ENCODE results near the gene DDX25.

DDX25 gene

DNA sequence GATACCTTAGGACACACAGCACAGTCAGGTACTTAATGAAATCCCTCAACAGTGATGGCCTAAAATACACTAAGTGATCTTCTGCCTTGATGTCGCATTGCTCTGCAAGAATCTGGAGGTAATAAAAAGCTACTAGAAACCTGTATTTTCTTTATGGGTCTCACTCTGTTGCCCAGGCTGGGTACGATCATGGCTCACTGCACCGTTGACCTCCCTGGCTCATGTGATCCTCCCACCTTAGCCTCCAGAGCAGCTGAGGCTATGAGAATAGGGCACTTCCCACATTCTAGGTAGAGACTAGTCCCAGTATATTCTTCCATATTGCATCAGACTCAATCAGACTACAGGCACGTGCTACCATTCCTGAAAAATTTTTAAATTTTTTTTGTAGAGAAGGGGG, 63.2 kb downstream of the DDX25 start:
- no peaks in the 10 kb centered on the region for H3K4me1 Mint-ChIP-seq (ENCODE audit: low read depth in 2 of 2)
- H3K4me3 Mint-ChIP-seq = no peak overlapping the region
- no peak for DNase-seq
- no peak for ATAC-seq (replicated peaks)
- no peaks in the 10 kb centered on the region for H3K36me3 Mint-ChIP-seq (ENCODE audit: insufficient read depth)
- H3K27me3 Mint-ChIP-seq = peaks cover 0 to 18% of the 10 kb centered on the region in 2 donors
- no peak overlapping the region for H3K27ac Mint-ChIP-seq
- H3K9me3 Mint-ChIP-seq = no peaks in the 10 kb centered on the region

DNA sequence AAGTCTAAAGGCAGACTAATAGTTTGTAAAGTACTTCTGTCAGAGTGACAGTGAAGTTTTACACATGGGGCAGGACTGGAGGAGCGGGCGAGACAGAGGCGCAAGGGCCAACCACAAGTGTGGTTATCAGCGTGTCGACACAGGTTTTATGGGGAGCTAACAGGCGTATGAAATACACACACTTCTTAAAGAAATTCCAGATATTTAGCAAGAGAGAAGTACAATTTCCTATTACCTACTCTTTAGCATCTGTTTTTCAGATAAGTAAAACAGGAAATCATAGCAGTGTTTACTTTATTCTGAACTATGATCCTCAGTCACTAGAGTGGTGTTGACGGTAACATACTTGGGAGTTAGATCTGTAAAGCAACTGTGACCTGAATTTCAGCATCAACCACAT, 64.0 kb downstream of the DDX25 start:
- Mint-ChIP-seq H3K27ac (no peak overlapping the region), H3K4me3 (no peak overlapping the region), H3K4me1 (ENCODE audit: low read depth in 2 of 2) (no peaks in the 10 kb centered on the region), H3K9me3 (no peaks in the 10 kb centered on the region), H3K36me3 (ENCODE audit: insufficient read depth) (no peaks in the 10 kb centered on the region), H3K27me3 (peaks cover 0 to 18% of the 10 kb centered on the region in 2 donors)
- ATAC-seq (replicated peaks) (no peak), DNase-seq (no peak)

DNA sequence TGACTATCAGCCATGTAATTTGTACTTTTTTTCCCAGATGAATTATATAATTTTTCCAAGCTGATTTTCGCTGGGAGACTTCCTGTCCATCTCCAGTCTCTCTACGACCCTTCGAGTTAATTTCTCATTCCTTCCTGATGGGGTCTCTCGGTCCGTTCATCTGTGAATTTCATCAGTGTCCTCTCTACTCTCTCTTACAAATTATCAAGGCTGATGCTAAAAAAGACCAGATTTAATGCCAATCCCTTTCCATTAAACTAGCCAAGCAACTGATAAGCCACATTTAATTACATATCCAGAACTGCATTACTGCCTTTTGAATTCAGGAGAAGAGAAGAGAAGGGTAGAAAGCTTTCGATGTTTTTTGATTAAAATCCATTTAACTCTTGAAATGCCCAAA, 67.3 kb downstream of the DDX25 start:
- Mint-ChIP-seq H3K27ac (no peak overlapping the region), H3K9me3 (no peaks in the 10 kb centered on the region), H3K4me3 (no peak overlapping the region), H3K27me3 (peaks cover 0 to 13% of the 10 kb centered on the region in 2 donors), H3K4me1 (ENCODE audit: low read depth in 2 of 2) (no peaks in the 10 kb centered on the region), H3K36me3 (ENCODE audit: insufficient read depth) (no peaks in the 10 kb centered on the region)
- DNase-seq (no peak), ATAC-seq (replicated peaks) (no peak)

DNA sequence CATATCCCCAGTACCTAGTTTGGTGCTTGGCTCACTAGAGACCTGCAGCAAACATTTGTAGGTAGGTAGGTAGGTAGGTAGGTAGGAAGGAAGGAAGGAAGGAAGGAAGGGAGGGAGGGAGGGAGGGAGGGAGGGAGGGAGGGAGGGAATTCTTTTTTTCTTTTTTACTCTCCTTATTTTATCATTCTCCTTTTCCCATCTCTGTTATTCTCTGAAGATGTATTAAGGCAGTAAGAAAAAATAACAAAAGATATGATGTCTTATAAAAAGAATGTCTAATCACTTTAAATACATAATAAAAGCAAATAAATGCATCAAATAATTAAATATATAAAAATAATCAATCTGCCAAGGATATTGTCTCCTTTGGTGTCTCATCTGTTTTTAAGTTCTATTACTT, 70.0 kb downstream of the DDX25 start:
- Mint-ChIP-seq H3K4me1 (ENCODE audit: low read depth in 2 of 2) (no peaks in the 10 kb centered on the region), H3K27me3 (peaks cover 0 to 10% of the 10 kb centered on the region in 2 donors), H3K9me3 (no peaks in the 10 kb centered on the region), H3K36me3 (ENCODE audit: insufficient read depth) (no peaks in the 10 kb centered on the region), H3K4me3 (no peak overlapping the region), H3K27ac (no peak overlapping the region)
- no peak for ATAC-seq (replicated peaks)
- no peak for DNase-seq

DNA sequence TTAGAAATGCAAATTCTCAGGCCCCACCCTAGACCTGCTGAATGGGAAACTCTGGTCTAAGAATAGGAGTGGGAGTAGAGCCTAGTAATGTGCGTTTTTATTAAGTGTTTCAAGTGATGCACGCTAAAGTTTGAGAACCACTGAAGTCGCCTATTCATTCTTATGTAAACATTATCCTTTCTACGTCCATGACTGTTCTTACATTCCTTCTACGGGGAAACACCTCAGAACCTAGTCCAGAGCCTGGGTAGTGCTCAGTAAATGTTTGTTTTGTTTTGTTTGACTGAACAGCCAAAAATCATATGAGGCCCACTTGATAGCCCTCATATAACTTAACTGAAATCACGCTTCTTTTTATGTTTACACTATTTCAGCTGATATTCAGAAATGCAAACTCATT, 71.3 kb downstream of the DDX25 start:
- H3K27ac Mint-ChIP-seq = no peak overlapping the region
- DNase-seq (no peak), ATAC-seq (replicated peaks) (no peak)
- H3K4me3 Mint-ChIP-seq = no peak overlapping the region
- H3K36me3 Mint-ChIP-seq (ENCODE audit: insufficient read depth) = no peaks in the 10 kb centered on the region
- H3K27me3 Mint-ChIP-seq = peaks cover 0 to 10% of the 10 kb centered on the region in 2 donors
- no peaks in the 10 kb centered on the region for H3K9me3 Mint-ChIP-seq
- no peaks in the 10 kb centered on the region for H3K4me1 Mint-ChIP-seq (ENCODE audit: low read depth in 2 of 2)

DNA sequence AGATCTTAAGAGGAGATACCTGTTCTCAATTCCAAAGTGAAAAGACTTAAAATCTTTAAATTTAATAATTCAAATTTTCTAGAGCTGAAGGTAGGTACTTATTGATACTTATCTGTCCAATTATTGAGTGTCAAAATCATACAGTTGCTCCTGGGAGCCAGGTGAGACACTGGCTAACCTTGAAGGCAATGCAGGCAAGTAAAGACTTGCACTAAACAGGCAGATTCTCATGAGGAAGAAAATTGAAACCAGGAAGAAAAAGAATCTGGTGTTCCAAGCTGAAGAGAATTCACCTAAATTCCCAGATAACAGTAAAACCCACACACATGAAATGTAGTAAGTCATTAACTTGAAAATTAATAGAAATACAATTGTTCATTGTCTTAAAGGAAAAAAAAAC, 71.8 kb downstream of the DDX25 start:
- Mint-ChIP-seq H3K4me3 (no peak overlapping the region), H3K27me3 (peaks cover 0 to 10% of the 10 kb centered on the region in 2 donors), H3K4me1 (ENCODE audit: low read depth in 2 of 2) (no peaks in the 10 kb centered on the region), H3K27ac (no peak overlapping the region), H3K9me3 (no peaks in the 10 kb centered on the region), H3K36me3 (ENCODE audit: insufficient read depth) (no peaks in the 10 kb centered on the region)
- ATAC-seq (replicated peaks) (no peak), DNase-seq (no peak)

DNA sequence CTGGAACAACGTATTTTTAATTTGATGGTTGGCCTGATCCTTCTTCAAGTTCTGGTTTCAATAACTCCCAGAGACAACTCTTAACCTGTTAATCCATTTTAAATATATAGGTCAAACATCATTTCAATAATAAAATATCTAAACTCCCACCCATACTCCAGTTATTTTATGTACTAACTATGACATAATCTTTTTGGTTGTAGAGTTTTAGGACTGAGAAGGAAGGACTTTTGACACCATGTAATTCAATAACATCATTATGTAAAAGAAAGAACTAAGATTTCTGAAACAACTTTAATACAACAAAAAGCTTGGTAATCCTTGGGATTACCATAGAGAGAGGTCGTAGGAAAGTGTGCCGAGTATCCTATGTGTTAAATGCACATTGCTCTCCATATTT, 73.0 kb downstream of the DDX25 start:
- Mint-ChIP-seq H3K4me1 (ENCODE audit: low read depth in 2 of 2) (no peaks in the 10 kb centered on the region), H3K9me3 (no peaks in the 10 kb centered on the region), H3K4me3 (no peak overlapping the region), H3K27ac (no peak overlapping the region), H3K36me3 (ENCODE audit: insufficient read depth) (no peaks in the 10 kb centered on the region), H3K27me3 (peaks cover 0 to under 1% of the 10 kb centered on the region in 2 donors)
- no peak for ATAC-seq (replicated peaks)
- no peak for DNase-seq

DNA sequence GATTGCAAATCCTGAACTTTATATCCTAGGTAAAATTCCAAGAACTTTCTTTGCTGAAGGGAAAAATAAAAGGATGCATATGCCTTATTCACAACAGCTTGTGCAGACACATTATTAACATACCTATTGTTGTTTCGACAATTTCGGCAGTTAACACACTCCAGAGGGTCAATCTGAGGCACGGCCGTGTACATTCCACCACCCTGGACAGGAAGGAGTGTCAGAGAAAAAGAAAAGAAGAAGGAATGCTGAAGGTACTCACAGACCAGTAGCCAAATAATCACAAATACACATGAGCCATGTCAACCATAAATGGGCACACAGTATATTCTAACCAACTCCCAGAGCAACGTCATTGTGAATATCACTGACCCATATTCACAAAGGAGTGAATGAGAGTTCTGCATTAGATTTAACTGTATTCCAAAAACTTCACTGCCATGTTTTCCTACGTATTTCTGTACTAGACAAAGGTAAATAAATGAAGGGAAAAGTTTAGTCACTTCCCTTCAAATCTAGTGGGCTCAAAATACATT, 73.9 kb downstream of the DDX25 start:
- Mint-ChIP-seq H3K27me3 (no peaks in the 10 kb centered on the region), H3K4me1 (ENCODE audit: low read depth in 2 of 2) (no peaks in the 10 kb centered on the region), H3K36me3 (ENCODE audit: insufficient read depth) (no peaks in the 10 kb centered on the region), H3K9me3 (no peaks in the 10 kb centered on the region), H3K27ac (no peak overlapping the region), H3K4me3 (no peak overlapping the region)
- no peak for ATAC-seq (replicated peaks)
- DNase-seq = no peak
